ENCODE measurements around the gene FXYD6. TPM values are rescaled to one million over a fixed set of nuclear protein-coding genes. Genes with fewer than 3 reads are reported as not detected.

Gene FXYD6
- total RNA-seq, 2 donors from 2014 or later = 16.8 to 23.9 TPM

DNA sequence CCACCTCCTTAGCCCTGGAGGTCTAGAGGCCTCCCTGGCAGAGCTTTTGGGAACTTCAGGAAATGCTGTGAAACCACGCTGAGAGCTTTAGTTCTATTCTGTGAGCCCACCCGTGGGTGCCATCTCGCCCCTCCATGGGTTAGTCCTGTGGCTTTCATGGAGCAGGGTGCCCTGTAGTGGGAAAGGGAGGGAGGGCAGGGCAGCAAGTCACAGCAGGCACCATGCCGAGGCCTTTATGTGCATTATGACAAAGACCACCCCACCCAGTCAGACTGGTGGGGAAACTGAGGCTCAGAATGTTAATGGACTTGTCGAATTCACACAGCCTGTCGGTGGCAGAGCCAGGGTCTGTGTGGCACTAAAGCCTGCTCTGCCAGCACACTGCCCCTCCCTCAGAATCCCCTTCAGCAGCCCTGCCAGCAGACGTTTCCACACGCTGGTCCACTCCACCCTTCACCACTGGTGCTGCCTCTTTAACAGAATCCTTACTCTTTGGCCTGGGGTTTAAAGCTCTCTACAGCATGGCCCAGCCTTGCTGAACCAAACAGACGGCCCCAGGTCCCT, 39.3 kb upstream of the FXYD6 start:
- WGBS, 2 donors = 78 to 79% methylated on average over 7 to 9 of the region's 9 CpGs
- Histone ChIP-seq H3K4me3 (no peak overlapping the region), H3K9me3 (no peaks in the 10 kb centered on the region), H3K4me1 (no peaks in the 10 kb centered on the region), H3K27me3 (no peaks in the 10 kb centered on the region), H3K27ac (no peak overlapping the region), H3K36me3 (replicated peaks in 1 of 2; ENCODE audit: insufficient read depth in 1 of 2, low read depth in 2 of 2) (no peaks in the 10 kb centered on the region)
- intact Hi-C loops (cut with DNase I) = no loop called here
- DNase-seq (no peak), ATAC-seq (no peak)
- no peak for TF ChIP-seq POLR2A (IDR thresholded peaks at IDR 0.05)
- TF ChIP-seq, protein P1, sequence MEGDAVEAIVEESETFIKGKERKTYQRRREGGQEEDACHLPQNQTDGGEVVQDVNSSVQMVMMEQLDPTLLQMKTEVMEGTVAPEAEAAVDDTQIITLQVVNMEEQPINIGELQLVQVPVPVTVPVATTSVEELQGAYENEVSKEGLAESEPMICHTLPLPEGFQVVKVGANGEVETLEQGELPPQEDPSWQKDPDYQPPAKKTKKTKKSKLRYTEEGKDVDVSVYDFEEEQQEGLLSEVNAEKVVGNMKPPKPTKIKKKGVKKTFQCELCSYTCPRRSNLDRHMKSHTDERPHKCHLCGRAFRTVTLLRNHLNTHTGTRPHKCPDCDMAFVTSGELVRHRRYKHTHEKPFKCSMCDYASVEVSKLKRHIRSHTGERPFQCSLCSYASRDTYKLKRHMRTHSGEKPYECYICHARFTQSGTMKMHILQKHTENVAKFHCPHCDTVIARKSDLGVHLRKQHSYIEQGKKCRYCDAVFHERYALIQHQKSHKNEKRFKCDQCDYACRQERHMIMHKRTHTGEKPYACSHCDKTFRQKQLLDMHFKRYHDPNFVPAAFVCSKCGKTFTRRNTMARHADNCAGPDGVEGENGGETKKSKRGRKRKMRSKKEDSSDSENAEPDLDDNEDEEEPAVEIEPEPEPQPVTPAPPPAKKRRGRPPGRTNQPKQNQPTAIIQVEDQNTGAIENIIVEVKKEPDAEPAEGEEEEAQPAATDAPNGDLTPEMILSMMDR (IDR thresholded peaks at IDR 0.05) = no peak

DNA sequence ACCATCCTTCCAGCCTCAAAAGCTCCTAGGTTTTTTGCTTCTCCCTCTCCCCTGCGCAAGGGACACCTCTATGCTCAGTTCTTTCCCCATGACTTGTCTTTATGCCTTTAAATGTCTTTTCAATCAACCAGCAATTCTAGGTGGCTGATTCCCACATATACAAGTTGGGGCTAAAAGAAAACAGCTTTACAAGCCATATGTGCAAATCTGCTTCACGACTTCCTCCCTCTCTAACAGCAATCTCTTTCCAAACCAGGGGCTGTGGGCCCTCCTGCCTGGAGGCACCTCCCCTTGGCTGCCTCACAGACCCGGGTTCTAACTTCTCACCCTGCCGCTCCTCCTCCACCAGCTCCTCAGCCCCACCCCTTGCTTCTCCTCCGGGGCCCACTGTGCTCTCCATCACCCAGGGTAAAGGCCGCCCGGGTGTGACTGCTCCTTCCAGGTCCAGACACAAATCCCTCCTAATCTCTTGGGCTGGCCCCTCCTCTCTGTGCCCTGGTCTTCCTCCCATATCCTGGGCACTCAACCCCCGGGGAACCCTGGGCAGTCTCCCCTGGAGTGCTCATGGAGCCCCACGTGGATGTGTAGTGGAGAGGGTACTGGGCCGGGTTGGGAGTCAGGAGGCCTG, 38.6 kb upstream of the FXYD6 start:
- Histone ChIP-seq H3K36me3 (replicated peaks in 1 of 2; ENCODE audit: insufficient read depth in 1 of 2, low read depth in 2 of 2) (no peaks in the 10 kb centered on the region), H3K9me3 (no peaks in the 10 kb centered on the region), H3K4me1 (no peaks in the 10 kb centered on the region), H3K4me3 (no peak overlapping the region), H3K27ac (no peak overlapping the region), H3K27me3 (no peaks in the 10 kb centered on the region)
- DNase-seq (no peak), ATAC-seq (no peak)
- no peak for TF ChIP-seq POLR2A (IDR thresholded peaks at IDR 0.05)
- intact Hi-C loops (cut with DNase I) = no loop called here
- 58% methylated on average over 10 of the region's 10 CpGs for WGBS, 2 donors

DNA sequence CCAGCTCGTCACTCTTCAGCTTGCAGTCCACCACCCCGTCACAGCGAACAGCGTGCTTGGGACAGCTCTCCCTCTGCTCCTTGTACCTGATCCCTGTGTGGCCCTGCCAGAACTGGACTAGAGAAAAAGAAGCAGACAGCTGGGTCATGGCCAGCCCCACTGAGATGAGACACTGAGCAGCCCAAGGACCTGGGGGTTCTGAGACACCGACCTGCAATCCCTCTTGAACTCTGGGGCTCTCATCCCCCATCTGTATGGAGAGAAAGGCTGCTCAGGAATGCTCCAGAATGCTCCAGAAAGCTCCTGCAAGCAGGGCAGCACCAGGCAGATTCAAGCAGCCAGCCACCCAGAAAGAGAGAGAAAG, 37.9 kb upstream of the FXYD6 start:
- H3K27ac ChIP-seq = no peak overlapping the region
- ATAC-seq (no peak), DNase-seq (no peak)
- H3K4me1 ChIP-seq = no peaks in the 10 kb centered on the region
- H3K27me3 ChIP-seq = no peaks in the 10 kb centered on the region
- no peak overlapping the region for H3K4me3 ChIP-seq
- WGBS, 2 donors = 88 to 95% methylated on average over 5 of the region's 5 CpGs
- no peaks in the 10 kb centered on the region for H3K9me3 ChIP-seq
- TF ChIP-seq, protein P1 (IDR thresholded peaks at IDR 0.05) = no peak
- no peak for TF ChIP-seq POLR2A (IDR thresholded peaks at IDR 0.05)
- intact Hi-C loops (cut with DNase I) = no loop called here
- H3K36me3 ChIP-seq (replicated peaks in 1 of 2; ENCODE audit: insufficient read depth in 1 of 2, low read depth in 2 of 2) = no peaks in the 10 kb centered on the region

DNA sequence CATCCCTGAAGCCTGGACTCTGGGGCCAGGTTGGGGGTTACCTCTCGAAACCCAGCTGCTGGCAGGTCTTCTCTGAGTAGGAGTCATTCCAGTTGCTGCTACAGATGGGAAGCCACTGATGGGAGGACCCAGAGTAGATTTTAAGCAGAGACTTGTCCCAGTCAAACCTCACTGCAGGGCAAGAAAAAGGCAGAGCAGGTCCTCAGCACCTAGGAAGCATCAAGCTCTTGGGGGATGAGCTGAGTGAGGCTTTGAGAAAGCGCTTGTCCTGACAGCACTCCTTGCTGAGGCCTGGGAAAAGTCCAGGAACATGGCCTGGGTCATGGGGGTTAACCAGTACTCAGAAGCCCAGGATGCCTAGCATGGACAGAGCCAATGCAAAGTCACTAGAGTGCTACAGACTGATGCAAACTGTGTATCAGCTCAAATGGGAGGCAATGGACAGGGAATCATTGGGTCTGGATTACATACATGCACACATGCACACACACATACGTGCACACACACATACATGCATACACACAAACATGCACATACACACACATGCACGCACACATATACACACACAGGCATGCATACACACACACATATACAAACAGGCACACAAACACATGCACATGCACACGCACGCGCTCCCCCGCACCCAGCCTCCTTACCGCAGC, 37.4 kb upstream of the FXYD6 start:
- intact Hi-C loops (cut with DNase I) = no loop called here
- H3K4me1 ChIP-seq = no peaks in the 10 kb centered on the region
- no peak for ATAC-seq
- H3K27ac ChIP-seq = no peak overlapping the region
- H3K36me3 ChIP-seq (replicated peaks in 1 of 2; ENCODE audit: insufficient read depth in 1 of 2, low read depth in 2 of 2) = no peaks in the 10 kb centered on the region
- no peaks in the 10 kb centered on the region for H3K9me3 ChIP-seq
- WGBS, 2 donors = 90 to 94% methylated on average over 9 of the region's 9 CpGs
- no peaks in the 10 kb centered on the region for H3K27me3 ChIP-seq
- no peak for DNase-seq
- TF ChIP-seq, protein P1 (IDR thresholded peaks at IDR 0.05) = no peak
- TF ChIP-seq POLR2A (IDR thresholded peaks at IDR 0.05) = no peak
- H3K4me3 ChIP-seq = no peak overlapping the region

DNA sequence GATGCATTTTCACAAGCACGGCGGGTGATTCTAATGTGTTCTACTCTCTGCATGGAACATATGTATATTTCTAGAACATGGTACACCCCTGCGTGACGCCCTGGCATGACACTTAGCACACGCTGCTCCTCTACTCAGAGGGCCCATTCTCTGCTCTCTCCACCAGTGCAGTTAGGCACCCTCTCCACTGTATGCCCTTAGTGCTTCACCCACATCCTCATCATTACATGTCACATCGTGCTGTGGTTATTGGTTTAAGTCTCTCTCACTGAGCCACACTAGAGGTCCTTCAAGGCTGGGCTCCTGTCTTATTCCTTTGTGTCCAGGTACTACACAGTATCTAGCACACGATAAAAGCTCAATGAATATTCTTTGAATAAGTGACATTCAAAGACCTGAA, 36.0 kb upstream of the FXYD6 start:
- H3K36me3 ChIP-seq (replicated peaks in 1 of 2; ENCODE audit: insufficient read depth in 1 of 2, low read depth in 2 of 2) = no peaks in the 10 kb centered on the region
- intact Hi-C loops (cut with DNase I) = no loop called here
- DNase-seq (no peak), ATAC-seq (no peak)
- no peaks in the 10 kb centered on the region for H3K27me3 ChIP-seq
- no peak overlapping the region for H3K4me3 ChIP-seq
- peaks cover 1% of the 10 kb centered on the region for H3K4me1 ChIP-seq
- WGBS, 2 donors = 86 to 91% methylated on average over 7 of the region's 7 CpGs
- H3K27ac ChIP-seq = no peak overlapping the region
- no peak for TF ChIP-seq POLR2A (IDR thresholded peaks at IDR 0.05)
- TF ChIP-seq, protein P1 (IDR thresholded peaks at IDR 0.05) = no peak
- no peaks in the 10 kb centered on the region for H3K9me3 ChIP-seq
